K562 (cell line): Measurements from ENCODE around the gene C1GALT1C1L. TPM values are rescaled to one million over a fixed set of nuclear protein-coding genes. Genes with fewer than 3 reads are reported as not detected.

Experiments
- ASH1L ChIP-seq: fragments of 450-650 bp; IDR thresholded peaks from 2 replicates; pipeline ENCODE4 v1.6.1; 2018; ENCODE audit warnings: borderline replicate concordance, mild to moderate bottlenecking, low read depth; ENCODE audit not compliant: partially characterized antibody
- HNRNPLL ChIP-seq: fragments of 200-400 bp; formaldehyde crosslinking; IDR thresholded peaks from 2 replicates; pipeline ENCODE4 v1.6.1; 2017; ENCODE audit warnings: low read length, low read depth, mild to moderate bottlenecking; ENCODE audit not compliant: poor library complexity, severe bottlenecking
- HNRNPUL1 ChIP-seq: fragments of 200-400 bp; formaldehyde crosslinking; IDR thresholded peaks from 2 replicates; pipeline ENCODE4 v1.6.1; 2017; ENCODE audit warnings: low read length
- JUND ChIP-seq, 2 experiments: IDR thresholded peaks; 2 replicates in 1 of 2; 3 replicates in 1 of 2; pipeline ENCODE4 v1.6.1; 2011; ENCODE audit warnings: borderline replicate concordance in 2 of 2, low read depth in 2 of 2, low read length in 2 of 2, improper control_type of control experiment in 1 of 2, missing biosample characterization in 1 of 2, missing genetic modification characterization in 1 of 2, missing genetic modification reagents in 1 of 2
- NRF1 ChIP-seq, 2 experiments: fragments of 450-650 bp; IDR thresholded peaks in 1 of 2; conservative IDR thresholded peaks in 1 of 2; 2 replicates each; pipeline ENCODE4 v1.6.1; 2014; ENCODE audit warnings: mild to moderate bottlenecking in 2 of 2
- POLR2AphosphoS5 ChIP-seq: IDR thresholded peaks from 2 replicates; pipeline ENCODE4 v1.6.1; 2011; ENCODE audit warnings: mild to moderate bottlenecking, low read depth, low read length, moderate library complexity; ENCODE audit not compliant: control insufficient read depth, insufficient read depth
- SUPT5H ChIP-seq: fragments of 450-650 bp; IDR thresholded peaks from 2 replicates; pipeline ENCODE4 v1.6.1; 2016
- ZBTB40 ChIP-seq, 2 experiments: fragments of 450-650 bp in 1 of 2; sonication (generic) in 1 of 2; formaldehyde crosslinking in 1 of 2; IDR thresholded peaks; 2 replicates each; pipeline versions ENCODE4 v1.7.1 to v1.9.0; 2016 to 2022; ENCODE audit warnings: inconsistent platforms in 1 of 2, mild to moderate bottlenecking in 1 of 2, missing genetic modification reagents in 1 of 2
- ZNF609 ChIP-seq: sonication (generic); formaldehyde crosslinking; IDR thresholded peaks from 2 replicates; pipeline ENCODE4 v1.8.1; 2023; ENCODE audit warnings: missing genetic modification reagents, mild to moderate bottlenecking, borderline replicate concordance
- ZSCAN29 ChIP-seq: fragments of 450-650 bp; IDR thresholded peaks from 2 replicates; pipeline ENCODE4 v1.6.1; 2017
- polyA plus RNA-seq, 8 experiments: library from polyadenylated mRNA; depleted of rRNA in 4 of 8; stranded (reverse) in 5 of 8; unstranded in 3 of 8; fragments of >200 nt; fragmentation: Nextera tagmentation in 2 of 8; fragmentation: Illumina TruSeq in 1 of 8; extraction: Ambion mirVana in 2 of 8; extraction: Trizol in 1 of 8; gene quantifications; 2 replicates each; pipeline versions ENCODE4 v1.2.1 to v1.2.3, GENCODE V29; 2011 to 2014; ENCODE audit warnings: inconsistent platforms in 1 of 8, missing spikeins in 1 of 8
- total RNA-seq, 7 experiments: library from RNA; depleted of rRNA in 6 of 7; stranded (reverse); fragments of >200 nt in 6 of 7; fragmentation: Illumina TruSeq in 2 of 7; extraction: Trizol in 2 of 7; gene quantifications; 2 replicates each; pipeline versions ENCODE4 v1.2.1 to v1.2.3, GENCODE V29; 2011 to 2021; ENCODE audit warnings: low replicate concordance in 1 of 7

The C1GALT1C1L gene
- total and polyA plus RNA-seq, 9 of the 15 experiments (the other 6 are each of a cell fraction or from before 2014, with no cell fraction given), result 1.0 to 4.4 (median 1.9) TPM

GRCh38 chr2:43676322-43677050, at the start of gene C1GALT1C1L (continued):
- TF ChIP-seq NRF1 (conservative IDR thresholded peaks at IDR 0.05 in 1 of 2, IDR thresholded peaks at IDR 0.05 in 1 of 2) (peak; percentile 52 to 57; a peak in 3 of 4 replicates), HNRNPLL (peak; percentile 72), JUND (IDR thresholded peaks at IDR 0.05; ENCODE audit: borderline replicate concordance, low read depth, low read length) (0 out of 2 replicates have a peak, but pooled peaks have one; percentile 8), JUND (tag; IDR thresholded peaks at IDR 0.05; ENCODE audit: borderline replicate concordance, low read depth, low read length) (no peak), HNRNPUL1 (no peak), ZBTB40 (IDR thresholded peaks at IDR 0.05) (peak; percentile 33; the same call in 1 of the 2 replicates), ZBTB40 (CRISPR knock-in tag; IDR thresholded peaks at IDR 0.05) (no peak), ZSCAN29 (no peak), ZNF609 (no peak), ASH1L (no peak), POLR2AphosphoS5 (peak; percentile 31; the same call in 1 of the 2 replicates), SUPT5H (peak; percentile 48; the same call in 1 of the 2 replicates)
